ENCODE measurements around the gene GPR146. TPM values are rescaled to one million over a fixed set of nuclear protein-coding genes. Genes with fewer than 3 reads are reported as not detected.

The GPR146 gene
- total and polyA plus RNA-seq, 2 donors (not counting 1 experiment from before 2014, with no cell fraction given), result 2.2 to 3.3 TPM

DNA sequence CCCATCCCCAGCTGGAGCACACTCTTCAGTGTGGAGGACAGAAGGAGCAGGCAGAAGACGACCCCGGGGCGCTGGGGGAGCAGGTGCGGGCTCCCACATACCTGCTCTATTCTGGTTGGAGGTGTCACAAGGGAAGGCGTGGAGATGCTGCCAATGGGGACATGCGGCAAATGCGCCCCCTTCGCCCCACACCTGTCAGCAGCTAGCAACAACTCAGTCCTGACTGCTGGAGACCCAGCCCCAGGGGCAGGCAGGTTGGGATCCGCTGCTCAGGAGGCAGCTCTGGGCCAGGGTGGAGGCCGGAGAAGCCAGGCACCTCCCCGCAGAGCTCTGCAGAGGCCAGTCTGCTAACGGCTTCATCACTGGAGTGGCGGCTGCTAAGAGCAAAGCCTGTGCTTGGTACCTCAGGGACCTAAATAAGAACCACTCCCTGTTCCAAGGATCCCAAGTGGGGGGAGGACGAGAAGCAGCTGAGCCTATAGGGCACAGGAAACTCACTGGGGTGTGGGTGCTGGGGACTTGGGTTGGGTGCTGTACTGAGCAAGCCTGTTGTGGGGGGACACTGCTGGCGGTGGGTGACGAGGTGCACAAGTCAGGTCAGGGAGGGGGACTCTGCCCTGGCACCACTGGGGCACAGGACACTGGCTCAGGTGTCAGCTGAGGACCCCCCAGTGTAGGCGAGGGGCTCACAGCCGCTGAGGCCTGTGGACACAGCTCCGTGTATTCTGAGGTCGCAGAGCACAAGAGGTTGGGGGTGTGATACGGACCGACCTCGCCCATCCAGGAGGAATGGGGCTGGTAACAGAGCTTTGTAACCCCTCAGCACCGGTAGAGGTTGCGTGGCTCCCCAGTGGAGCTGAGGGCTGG lies 19.2 kb upstream of the GPR146 start:
- Histone ChIP-seq H3K9ac (ENCODE audit: insufficient read depth, low read length) (no peak overlapping the region), H3K9me3 (ENCODE audit: control insufficient read depth, insufficient read depth, low read depth, low read length) (no peaks in the 10 kb centered on the region), H3K27me3 (ENCODE audit: control insufficient read depth, insufficient read depth, low read length) (no peaks in the 10 kb centered on the region), H3K36me3 (ENCODE audit: control insufficient read depth, insufficient read depth, low read length) (peaks cover 7% of the 10 kb centered on the region), H3K4me2 (ENCODE audit: extremely low read depth, insufficient read depth, low read length) (no peak overlapping the region), H2AFZ (ENCODE audit: low read length) (no peak overlapping the region), H3K27ac (ENCODE audit: insufficient read depth, low read length) (no peak overlapping the region), H4K20me1 (ENCODE audit: control insufficient read depth, extremely low read depth, insufficient read depth, low read length) (no peaks in the 10 kb centered on the region), H3K4me3 (replicated peaks in 1 of 4; ENCODE audit: control extremely low read depth in 1 of 4, insufficient read depth in 1 of 4, low read depth in 3 of 4, low read length in 4 of 4) (no peak overlapping the region), H3K4me1 (ENCODE audit: control insufficient read depth, extremely low read depth, insufficient read depth, low read length) (peaks cover 5% of the 10 kb centered on the region), H3K79me2 (ENCODE audit: control insufficient read depth, insufficient read depth, low read length) (peaks cover 34% of the 10 kb centered on the region)
- TF ChIP-seq, protein P1, sequence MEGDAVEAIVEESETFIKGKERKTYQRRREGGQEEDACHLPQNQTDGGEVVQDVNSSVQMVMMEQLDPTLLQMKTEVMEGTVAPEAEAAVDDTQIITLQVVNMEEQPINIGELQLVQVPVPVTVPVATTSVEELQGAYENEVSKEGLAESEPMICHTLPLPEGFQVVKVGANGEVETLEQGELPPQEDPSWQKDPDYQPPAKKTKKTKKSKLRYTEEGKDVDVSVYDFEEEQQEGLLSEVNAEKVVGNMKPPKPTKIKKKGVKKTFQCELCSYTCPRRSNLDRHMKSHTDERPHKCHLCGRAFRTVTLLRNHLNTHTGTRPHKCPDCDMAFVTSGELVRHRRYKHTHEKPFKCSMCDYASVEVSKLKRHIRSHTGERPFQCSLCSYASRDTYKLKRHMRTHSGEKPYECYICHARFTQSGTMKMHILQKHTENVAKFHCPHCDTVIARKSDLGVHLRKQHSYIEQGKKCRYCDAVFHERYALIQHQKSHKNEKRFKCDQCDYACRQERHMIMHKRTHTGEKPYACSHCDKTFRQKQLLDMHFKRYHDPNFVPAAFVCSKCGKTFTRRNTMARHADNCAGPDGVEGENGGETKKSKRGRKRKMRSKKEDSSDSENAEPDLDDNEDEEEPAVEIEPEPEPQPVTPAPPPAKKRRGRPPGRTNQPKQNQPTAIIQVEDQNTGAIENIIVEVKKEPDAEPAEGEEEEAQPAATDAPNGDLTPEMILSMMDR (conservative IDR thresholded peaks at IDR 0.05 in 1 of 2, IDR thresholded peaks at IDR 0.05 in 1 of 2; ENCODE audit: low read depth in 1 of 2, low read length in 2 of 2), result no peak
- TF ChIP-seq EZH2 (IDR thresholded peaks at IDR 0.05; ENCODE audit: low read length, missing control alignments), result no peak
- DNase-seq (ENCODE audit: low read depth in 2 of 2), result no peak

DNA sequence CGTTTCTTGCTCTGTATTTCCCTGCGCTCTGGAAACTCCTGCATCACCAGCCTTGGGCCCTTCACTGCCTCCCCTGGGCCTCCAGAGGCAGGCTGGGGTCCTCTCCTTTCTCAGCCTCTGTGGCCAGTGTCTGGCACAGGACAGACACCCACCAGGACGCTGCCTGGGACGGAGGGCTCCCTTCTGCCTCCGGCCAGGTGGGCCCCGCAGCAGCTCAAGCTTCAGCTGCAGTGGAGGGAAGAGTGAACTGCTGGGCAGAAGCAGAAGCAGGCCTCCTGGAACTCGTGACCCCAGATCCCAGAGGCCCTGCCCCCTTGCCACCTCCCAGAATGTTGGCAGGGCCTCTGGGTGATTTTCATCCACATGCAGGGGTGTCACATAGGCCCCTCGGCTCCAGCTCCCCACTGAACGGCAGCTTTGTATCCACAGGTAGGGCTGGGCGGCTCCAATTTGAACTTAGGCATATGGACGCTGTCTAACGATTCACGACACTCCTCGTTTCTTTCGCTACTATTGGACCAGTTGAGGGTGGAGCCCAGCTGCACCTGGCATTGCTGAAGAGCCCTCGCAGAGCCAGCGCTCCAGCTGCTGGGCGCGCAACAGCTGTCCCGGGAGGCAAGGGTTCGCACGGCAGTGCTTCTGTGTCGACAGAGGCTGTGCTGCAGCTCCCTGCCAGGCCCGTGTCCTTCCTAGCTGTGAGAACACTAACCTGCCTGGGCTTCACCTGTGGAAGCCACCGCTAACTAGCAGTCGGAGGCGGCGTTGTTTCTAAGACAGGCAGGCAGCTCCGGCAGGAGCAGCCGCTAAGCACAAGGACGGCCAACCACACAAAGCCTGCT lies 18.4 kb upstream of the GPR146 start:
- H3K4me2 ChIP-seq (ENCODE audit: extremely low read depth, insufficient read depth, low read length), result no peak overlapping the region
- H3K4me3 ChIP-seq (replicated peaks in 1 of 4; ENCODE audit: control extremely low read depth in 1 of 4, insufficient read depth in 1 of 4, low read depth in 3 of 4, low read length in 4 of 4), result no peak overlapping the region
- no peaks in the 10 kb centered on the region for H3K9me3 ChIP-seq (ENCODE audit: control insufficient read depth, insufficient read depth, low read depth, low read length)
- H3K9ac ChIP-seq (ENCODE audit: insufficient read depth, low read length), result no peak overlapping the region
- no peaks in the 10 kb centered on the region for H4K20me1 ChIP-seq (ENCODE audit: control insufficient read depth, extremely low read depth, insufficient read depth, low read length)
- peaks cover 7% of the 10 kb centered on the region for H3K36me3 ChIP-seq (ENCODE audit: control insufficient read depth, insufficient read depth, low read length)
- TF ChIP-seq EZH2 (IDR thresholded peaks at IDR 0.05; ENCODE audit: low read length, missing control alignments), result no peak
- TF ChIP-seq, protein P1 (conservative IDR thresholded peaks at IDR 0.05 in 1 of 2, IDR thresholded peaks at IDR 0.05 in 1 of 2; ENCODE audit: low read depth in 1 of 2, low read length in 2 of 2), result no peak
- H3K27me3 ChIP-seq (ENCODE audit: control insufficient read depth, insufficient read depth, low read length), result no peaks in the 10 kb centered on the region
- H3K4me1 ChIP-seq (ENCODE audit: control insufficient read depth, extremely low read depth, insufficient read depth, low read length), result peaks cover 5% of the 10 kb centered on the region
- no peak overlapping the region for H2AFZ ChIP-seq (ENCODE audit: low read length)
- no peak overlapping the region for H3K27ac ChIP-seq (ENCODE audit: insufficient read depth, low read length)
- no peak for DNase-seq (ENCODE audit: low read depth in 2 of 2)
- H3K79me2 ChIP-seq (ENCODE audit: control insufficient read depth, insufficient read depth, low read length), result peaks cover 34% of the 10 kb centered on the region

DNA sequence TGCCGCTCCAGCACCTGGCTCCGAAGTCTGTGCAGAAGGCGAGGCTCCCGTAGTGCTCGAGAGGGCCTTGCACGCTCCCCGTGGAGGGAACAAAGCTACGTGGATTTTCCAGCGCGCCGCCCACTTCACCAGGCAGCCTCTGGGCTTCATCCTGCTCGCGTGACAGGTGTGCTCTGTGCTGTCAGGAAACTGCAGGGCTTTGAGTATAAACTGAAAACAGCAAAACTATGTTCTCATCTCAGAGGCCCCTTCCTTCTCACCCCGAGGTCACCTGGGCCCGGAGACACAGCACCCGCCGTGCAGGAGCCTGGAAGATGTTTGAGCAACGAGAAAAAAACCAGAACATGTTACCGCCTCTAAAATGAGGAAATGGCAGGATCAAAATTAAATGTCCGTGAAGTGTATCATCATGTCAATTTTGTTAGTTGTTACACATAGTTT lies 17.6 kb upstream of the GPR146 start:
- Histone ChIP-seq H3K27me3 (ENCODE audit: control insufficient read depth, insufficient read depth, low read length) (no peaks in the 10 kb centered on the region), H3K9ac (ENCODE audit: insufficient read depth, low read length) (no peak overlapping the region), H2AFZ (ENCODE audit: low read length) (no peak overlapping the region), H3K4me1 (ENCODE audit: control insufficient read depth, extremely low read depth, insufficient read depth, low read length) (peaks cover 5% of the 10 kb centered on the region), H3K36me3 (ENCODE audit: control insufficient read depth, insufficient read depth, low read length) (peaks cover 5% of the 10 kb centered on the region), H3K9me3 (ENCODE audit: control insufficient read depth, insufficient read depth, low read depth, low read length) (no peaks in the 10 kb centered on the region), H3K27ac (ENCODE audit: insufficient read depth, low read length) (no peak overlapping the region), H4K20me1 (ENCODE audit: control insufficient read depth, extremely low read depth, insufficient read depth, low read length) (no peaks in the 10 kb centered on the region), H3K4me2 (ENCODE audit: extremely low read depth, insufficient read depth, low read length) (peak overlapping the region; percentile 55), H3K79me2 (ENCODE audit: control insufficient read depth, insufficient read depth, low read length) (peaks cover 34% of the 10 kb centered on the region), H3K4me3 (replicated peaks in 1 of 4; ENCODE audit: control extremely low read depth in 1 of 4, insufficient read depth in 1 of 4, low read depth in 3 of 4, low read length in 4 of 4) (peak overlapping the region in 3 of 4 experiments; percentile 52 to 73 (median 70))
- no peak for DNase-seq (ENCODE audit: low read depth in 2 of 2)
- no peak for TF ChIP-seq EZH2 (IDR thresholded peaks at IDR 0.05; ENCODE audit: low read length, missing control alignments)
- TF ChIP-seq, protein P1 (conservative IDR thresholded peaks at IDR 0.05 in 1 of 2, IDR thresholded peaks at IDR 0.05 in 1 of 2; ENCODE audit: low read depth in 1 of 2, low read length in 2 of 2), result no peak
